GM23338 (cell line): ENCODE data around the gene ADSS1. TPM values are rescaled to one million over a fixed set of nuclear protein-coding genes. Genes with fewer than 3 reads are reported as not detected.

Experiments used
- ATAC-seq: fragments of 200-7000 bp; cut with Tn5 transposase; 3 replicates; pipeline ENCODE4 v1.9.1; 2020
- DNase-seq: peaks from one replicate; pipeline ENCODE4 v3.0.0-alpha.2; 2015; ENCODE audit warnings: low spot score
- H2AFZ ChIP-seq: fragments of 200-600 bp; sonication (generic); 2 replicates; pipeline ENCODE4 v1.8.0; 2016; ENCODE audit warnings: antibody characterized with exemption, mild to moderate bottlenecking, moderate library complexity
- H3F3A ChIP-seq: fragments of 200-600 bp; sonication (generic); replicated peaks from 2 replicates; pipeline ENCODE4 v1.8.0; 2017; ENCODE audit warnings: antibody characterized with exemption, mixed run types, low read depth
- H3K27ac ChIP-seq: fragments of 200-600 bp; sonication (generic); 2 replicates; pipeline ENCODE4 v1.6.1; 2016; ENCODE audit warnings: low read depth
- H3K27me3 ChIP-seq: fragments of 200-600 bp; sonication (generic); 2 replicates; pipeline ENCODE4 v1.8.0; 2016; ENCODE audit warnings: mild to moderate bottlenecking, mixed run types, moderate library complexity; ENCODE audit not compliant: insufficient read depth
- H3K36me3 ChIP-seq: fragments of 200-600 bp; sonication (generic); 2 replicates; pipeline ENCODE4 v1.8.0; 2016; ENCODE audit warnings: mild to moderate bottlenecking; ENCODE audit not compliant: insufficient read depth
- H3K4me1 ChIP-seq: fragments of 200-600 bp; sonication (generic); 2 replicates; pipeline ENCODE4 v1.8.0; 2016; ENCODE audit warnings: mild to moderate bottlenecking, moderate library complexity; ENCODE audit not compliant: insufficient read depth
- H3K4me2 ChIP-seq: fragments of 200-600 bp; sonication (generic); 2 replicates; pipeline ENCODE4 v1.7.1; 2017; ENCODE audit warnings: mixed run types
- H3K4me3 ChIP-seq: fragments of 200-600 bp; sonication (generic); 2 replicates; pipeline ENCODE4 v1.6.1; 2016; ENCODE audit warnings: mixed run types
- H3K79me2 ChIP-seq: fragments of 200-600 bp; sonication (generic); replicated peaks from 2 replicates; pipeline ENCODE4 v1.8.0; 2017; ENCODE audit warnings: mild to moderate bottlenecking; ENCODE audit not compliant: insufficient read depth
- H3K9me2 ChIP-seq: fragments of 200-600 bp; sonication (generic); 2 replicates; pipeline ENCODE4 v1.8.0; 2017; ENCODE audit not compliant: insufficient read depth
- H4K20me1 ChIP-seq: fragments of 200-600 bp; sonication (generic); replicated peaks from 2 replicates; pipeline ENCODE4 v1.8.0; 2017; ENCODE audit warnings: mild to moderate bottlenecking; ENCODE audit not compliant: insufficient read depth
- H3K27ac Mint-ChIP-seq: 2 replicates; pipeline ENCODE4 v1.8.0; 2020; ENCODE audit warnings: inconsistent platforms, mild to moderate bottlenecking, moderate library complexity, mixed read lengths
- H3K27me3 Mint-ChIP-seq: 3 replicates; pipeline ENCODE4 v1.8.0; 2022; ENCODE audit warnings: low read depth, mild to moderate bottlenecking, moderate library complexity, mixed read lengths, inconsistent platforms; ENCODE audit not compliant: insufficient read depth, poor library complexity
- H3K36me3 Mint-ChIP-seq: 3 replicates; pipeline ENCODE4 v1.8.0; 2021; ENCODE audit warnings: low read depth, mild to moderate bottlenecking, inconsistent platforms, moderate library complexity, mixed read lengths
- H3K4me1 Mint-ChIP-seq: 3 replicates; pipeline ENCODE4 v1.8.0; 2020; ENCODE audit warnings: mild to moderate bottlenecking, inconsistent platforms, mixed read lengths
- H3K4me3 Mint-ChIP-seq: 3 replicates; pipeline ENCODE4 v1.8.0; 2021; ENCODE audit warnings: moderate library complexity, mild to moderate bottlenecking, inconsistent platforms, mixed read lengths
- H3K9me3 Mint-ChIP-seq: 3 replicates; pipeline ENCODE4 v1.8.0; 2020; ENCODE audit warnings: moderate library complexity, mild to moderate bottlenecking, inconsistent platforms, mixed read lengths
- EZH2 ChIP-seq: fragments of 200-600 bp; sonication (generic); IDR thresholded peaks from one replicate; pipeline ENCODE4 v1.8.0; 2017; ENCODE audit warnings: antibody characterized with exemption, mild to moderate bottlenecking, low read depth; ENCODE audit not compliant: unreplicated experiment
- EZH2phosphoT487 ChIP-seq: fragments of 200-600 bp; sonication (generic); IDR thresholded peaks from one replicate; pipeline ENCODE4 v1.8.1; 2018; ENCODE audit warnings: antibody characterized with exemption; ENCODE audit not compliant: unreplicated experiment
- NANOG ChIP-seq: IDR thresholded peaks from 2 replicates; pipeline ENCODE4 v1.6.1; 2016; ENCODE audit warnings: antibody characterized with exemption, borderline replicate concordance
- POLR2AphosphoS5 ChIP-seq: IDR thresholded peaks from 2 replicates; pipeline ENCODE4 v1.6.1; 2016; ENCODE audit warnings: antibody characterized with exemption, low read depth
- ZNF331 ChIP-seq: fragments of 250-450 bp; sonication (Bioruptor Pico); IDR thresholded peaks from 2 replicates; pipeline ENCODE4 v1.5.0; 2020; ENCODE audit warnings: low read depth, mild to moderate bottlenecking, moderate library complexity
- polyA plus RNA-seq: library from polyadenylated mRNA; unstranded; fragments of >200 nt; fragmentation: Nextera tagmentation; extraction: Ambion mirVana; gene quantifications from 2 replicates; pipeline ENCODE4 v1.2.1, GENCODE V29; 2016
- total RNA-seq: library from RNA; depleted of rRNA; stranded (reverse); fragments of >200 nt; shearing (Covaris generic); gene quantifications from 2 replicates; pipeline ENCODE4 v1.2.3, GENCODE V29; 2014
- TF ChIP-seq, protein P1 (sequence below): fragments of 250-450 bp; sonication (Bioruptor Pico); IDR thresholded peaks from 2 replicates; pipeline ENCODE4 v1.5.0; 2020; ENCODE audit warnings: mild to moderate bottlenecking, moderate library complexity
- TF ChIP-seq, protein P2 (sequence below): IDR thresholded peaks from one replicate; pipeline ENCODE4 v1.6.1; 2018; ENCODE audit warnings: antibody characterized with exemption; ENCODE audit not compliant: unreplicated experiment
- TF ChIP-seq, protein P3 (sequence below), 2 experiments: fragments of 200-600 bp in 1 of 2; sonication (generic) in 1 of 2; conservative IDR thresholded peaks; 2 replicates each; pipeline versions ENCODE4 v1.5.1 to v1.6.1; 2016 to 2017; ENCODE audit warnings: antibody characterized with exemption in 2 of 2, low read depth in 2 of 2, mild to moderate bottlenecking in 2 of 2, moderate library complexity in 1 of 2

ADSS1 gene
- total and polyA plus RNA-seq, 2 experiments from 2014 or later: 9.5 to 11.6 TPM

DNA sequence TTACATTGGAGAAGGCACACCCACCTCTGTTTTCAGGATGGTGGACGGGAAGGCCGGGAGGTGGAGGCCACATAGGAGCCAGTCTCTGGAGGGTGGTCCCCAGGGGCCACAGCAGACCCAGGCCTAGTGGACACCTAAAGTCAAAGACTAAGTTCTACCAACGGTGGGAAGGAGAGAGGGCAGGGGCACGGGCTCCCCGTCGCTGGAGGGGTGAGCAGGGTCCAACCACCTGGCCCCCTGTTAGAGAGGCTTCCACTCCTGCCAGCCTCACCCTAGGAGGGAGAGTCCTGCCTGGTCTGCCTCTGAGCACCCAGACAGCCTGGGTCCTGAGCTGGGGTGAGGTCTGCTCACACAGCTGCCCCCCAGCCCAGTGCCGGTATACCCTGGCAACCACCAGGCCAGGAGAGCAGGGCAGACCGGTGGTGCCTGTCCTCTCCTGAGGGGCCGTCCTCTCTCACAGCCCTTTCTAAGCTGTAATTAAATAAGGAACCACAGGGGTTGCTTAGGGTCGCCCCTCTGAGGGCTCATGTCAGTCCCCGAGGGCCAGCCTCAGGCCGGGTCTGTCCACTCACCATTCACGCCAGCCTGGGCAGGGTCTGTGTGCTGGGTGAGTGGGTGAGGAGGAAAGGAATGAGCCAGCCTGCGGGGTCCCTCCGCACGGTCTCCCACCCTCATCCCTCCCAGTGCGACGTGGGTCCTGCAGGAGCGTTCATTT lies 32.3 kb upstream of the ADSS1 start:
- no peaks in the 10 kb centered on the region for H3K9me2 ChIP-seq
- H4K20me1 ChIP-seq: peaks cover 5% of the 10 kb centered on the region; the same call in 1 of the 2 replicates
- H2AFZ ChIP-seq: no peak overlapping the region
- H3K9me3 Mint-ChIP-seq: no peaks in the 10 kb centered on the region; the same call in 2 of the 3 replicates
- H3K4me3 Mint-ChIP-seq: peak overlapping the region; percentile 71; the same call in 1 of the 3 replicates
- no peak for ATAC-seq
- H3K27ac ChIP-seq: no peak overlapping the region
- no peak overlapping the region for H3K27ac Mint-ChIP-seq
- no peaks in the 10 kb centered on the region for H3K27me3 ChIP-seq
- peak overlapping the region; percentile 95; the same call in 1 of the 2 replicates for H3K4me2 ChIP-seq
- DNase-seq: no peak
- no peaks in the 10 kb centered on the region for H3K36me3 ChIP-seq
- H3K27me3 Mint-ChIP-seq: peaks cover 20% of the 10 kb centered on the region
- 0 out of 2 replicates have a peak, but pooled peaks cover 5% of the 10 kb centered on the region for H3F3A ChIP-seq
- peaks cover 39% of the 10 kb centered on the region for H3K4me1 ChIP-seq
- H3K36me3 Mint-ChIP-seq: peaks cover 4% of the 10 kb centered on the region; the same call in 1 of the 3 replicates
- TF ChIP-seq ZNF331 (CRISPR knock-in tag) (no peak), EZH2phosphoT487 (no peak)
- peaks cover 32% of the 10 kb centered on the region for H3K4me1 Mint-ChIP-seq
- peaks cover 46% of the 10 kb centered on the region for H3K79me2 ChIP-seq
- H3K4me3 ChIP-seq: no peak overlapping the region

DNA sequence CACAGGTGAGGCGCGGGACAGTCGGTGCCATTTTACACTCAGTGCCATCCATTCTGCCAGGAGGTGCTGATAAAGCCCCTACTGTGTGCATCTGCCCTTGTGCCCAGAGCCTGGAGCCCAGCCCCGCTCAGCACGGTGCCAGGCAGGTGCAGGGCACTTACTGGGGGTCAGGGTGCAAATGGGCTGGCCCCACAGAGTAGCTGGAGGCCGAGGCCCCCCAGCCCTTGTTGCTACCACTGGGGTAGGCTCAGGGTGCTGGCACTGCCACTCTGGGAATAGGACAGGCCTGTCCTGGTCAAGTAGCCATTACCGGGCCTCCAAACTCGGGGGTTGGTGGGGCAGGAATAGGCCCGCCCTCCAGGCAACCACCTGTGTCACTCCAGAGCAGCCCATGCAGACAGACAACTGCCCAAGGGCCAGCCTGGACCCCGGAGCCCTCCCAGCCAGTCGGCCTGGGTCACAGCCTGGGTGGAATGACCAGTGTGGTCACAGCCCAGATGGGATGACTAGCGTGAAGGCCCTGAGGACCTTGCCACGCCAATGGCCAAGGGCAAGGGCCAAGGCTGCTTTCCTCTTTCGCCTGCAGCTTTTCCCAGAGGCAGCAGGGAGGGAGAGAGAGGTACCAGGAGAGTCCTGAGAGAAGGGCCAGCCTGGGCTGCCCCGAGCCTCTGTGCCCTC lies 31.6 kb upstream of the ADSS1 start:
- peaks cover 5% of the 10 kb centered on the region; the same call in 1 of the 2 replicates for H4K20me1 ChIP-seq
- Mint-ChIP-seq H3K4me1 (peaks cover 30% of the 10 kb centered on the region), H3K27me3 (peaks cover 13% of the 10 kb centered on the region), H3K36me3 (peaks cover 4% of the 10 kb centered on the region; the same call in 1 of the 3 replicates), H3K4me3 (no peak overlapping the region), H3K27ac (no peak overlapping the region), H3K9me3 (no peaks in the 10 kb centered on the region)
- H3K79me2 ChIP-seq: peaks cover 46% of the 10 kb centered on the region
- H3K4me2 ChIP-seq: no peak overlapping the region
- ATAC-seq (no peak), DNase-seq (no peak)
- no peak overlapping the region for H2AFZ ChIP-seq
- H3F3A ChIP-seq: 0 out of 2 replicates have a peak, but pooled peaks cover 5% of the 10 kb centered on the region
- H3K36me3 ChIP-seq: no peaks in the 10 kb centered on the region
- H3K9me2 ChIP-seq: no peaks in the 10 kb centered on the region
- H3K4me3 ChIP-seq: no peak overlapping the region
- peaks cover 38% of the 10 kb centered on the region for H3K4me1 ChIP-seq
- H3K27ac ChIP-seq: no peak overlapping the region
- H3K27me3 ChIP-seq: no peaks in the 10 kb centered on the region
- no peak for TF ChIP-seq NANOG
- TF ChIP-seq EZH2phosphoT487: no peak
- TF ChIP-seq, protein P1, sequence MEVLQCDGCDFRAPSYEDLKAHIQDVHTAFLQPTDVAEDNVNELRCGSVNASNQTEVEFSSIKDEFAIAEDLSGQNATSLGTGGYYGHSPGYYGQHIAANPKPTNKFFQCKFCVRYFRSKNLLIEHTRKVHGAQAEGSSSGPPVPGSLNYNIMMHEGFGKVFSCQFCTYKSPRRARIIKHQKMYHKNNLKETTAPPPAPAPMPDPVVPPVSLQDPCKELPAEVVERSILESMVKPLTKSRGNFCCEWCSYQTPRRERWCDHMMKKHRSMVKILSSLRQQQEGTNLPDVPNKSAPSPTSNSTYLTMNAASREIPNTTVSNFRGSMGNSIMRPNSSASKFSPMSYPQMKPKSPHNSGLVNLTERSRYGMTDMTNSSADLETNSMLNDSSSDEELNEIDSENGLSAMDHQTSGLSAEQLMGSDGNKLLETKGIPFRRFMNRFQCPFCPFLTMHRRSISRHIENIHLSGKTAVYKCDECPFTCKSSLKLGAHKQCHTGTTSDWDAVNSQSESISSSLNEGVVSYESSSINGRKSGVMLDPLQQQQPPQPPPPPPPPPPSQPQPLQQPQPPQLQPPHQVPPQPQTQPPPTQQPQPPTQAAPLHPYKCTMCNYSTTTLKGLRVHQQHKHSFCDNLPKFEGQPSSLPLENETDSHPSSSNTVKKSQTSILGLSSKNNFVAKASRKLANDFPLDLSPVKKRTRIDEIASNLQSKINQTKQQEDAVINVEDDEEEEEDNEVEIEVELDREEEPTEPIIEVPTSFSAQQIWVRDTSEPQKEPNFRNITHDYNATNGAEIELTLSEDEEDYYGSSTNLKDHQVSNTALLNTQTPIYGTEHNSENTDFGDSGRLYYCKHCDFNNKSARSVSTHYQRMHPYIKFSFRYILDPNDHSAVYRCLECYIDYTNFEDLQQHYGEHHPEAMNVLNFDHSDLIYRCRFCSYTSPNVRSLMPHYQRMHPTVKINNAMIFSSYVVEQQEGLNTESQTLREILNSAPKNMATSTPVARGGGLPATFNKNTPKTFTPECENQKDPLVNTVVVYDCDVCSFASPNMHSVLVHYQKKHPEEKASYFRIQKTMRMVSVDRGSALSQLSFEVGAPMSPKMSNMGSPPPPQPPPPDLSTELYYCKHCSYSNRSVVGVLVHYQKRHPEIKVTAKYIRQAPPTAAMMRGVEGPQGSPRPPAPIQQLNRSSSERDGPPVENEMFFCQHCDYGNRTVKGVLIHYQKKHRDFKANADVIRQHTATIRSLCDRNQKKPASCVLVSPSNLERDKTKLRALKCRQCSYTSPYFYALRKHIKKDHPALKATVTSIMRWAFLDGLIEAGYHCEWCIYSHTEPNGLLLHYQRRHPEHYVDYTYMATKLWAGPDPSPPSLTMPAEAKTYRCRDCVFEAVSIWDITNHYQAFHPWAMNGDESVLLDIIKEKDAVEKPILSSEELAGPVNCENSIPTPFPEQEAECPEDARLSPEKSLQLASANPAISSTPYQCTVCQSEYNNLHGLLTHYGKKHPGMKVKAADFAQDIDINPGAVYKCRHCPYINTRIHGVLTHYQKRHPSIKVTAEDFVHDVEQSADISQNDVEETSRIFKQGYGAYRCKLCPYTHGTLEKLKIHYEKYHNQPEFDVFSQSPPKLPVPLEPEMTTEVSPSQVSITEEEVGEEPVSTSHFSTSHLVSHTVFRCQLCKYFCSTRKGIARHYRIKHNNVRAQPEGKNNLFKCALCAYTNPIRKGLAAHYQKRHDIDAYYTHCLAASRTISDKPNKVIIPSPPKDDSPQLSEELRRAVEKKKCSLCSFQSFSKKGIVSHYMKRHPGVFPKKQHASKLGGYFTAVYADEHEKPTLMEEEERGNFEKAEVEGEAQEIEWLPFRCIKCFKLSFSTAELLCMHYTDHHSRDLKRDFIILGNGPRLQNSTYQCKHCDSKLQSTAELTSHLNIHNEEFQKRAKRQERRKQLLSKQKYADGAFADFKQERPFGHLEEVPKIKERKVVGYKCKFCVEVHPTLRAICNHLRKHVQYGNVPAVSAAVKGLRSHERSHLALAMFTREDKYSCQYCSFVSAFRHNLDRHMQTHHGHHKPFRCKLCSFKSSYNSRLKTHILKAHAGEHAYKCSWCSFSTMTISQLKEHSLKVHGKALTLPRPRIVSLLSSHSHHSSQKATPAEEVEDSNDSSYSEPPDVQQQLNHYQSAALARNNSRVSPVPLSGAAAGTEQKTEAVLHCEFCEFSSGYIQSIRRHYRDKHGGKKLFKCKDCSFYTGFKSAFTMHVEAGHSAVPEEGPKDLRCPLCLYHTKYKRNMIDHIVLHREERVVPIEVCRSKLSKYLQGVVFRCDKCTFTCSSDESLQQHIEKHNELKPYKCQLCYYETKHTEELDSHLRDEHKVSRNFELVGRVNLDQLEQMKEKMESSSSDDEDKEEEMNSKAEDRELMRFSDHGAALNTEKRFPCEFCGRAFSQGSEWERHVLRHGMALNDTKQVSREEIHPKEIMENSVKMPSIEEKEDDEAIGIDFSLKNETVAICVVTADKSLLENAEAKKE (CRISPR knock-in tag): no peak
- TF ChIP-seq, protein P2, sequence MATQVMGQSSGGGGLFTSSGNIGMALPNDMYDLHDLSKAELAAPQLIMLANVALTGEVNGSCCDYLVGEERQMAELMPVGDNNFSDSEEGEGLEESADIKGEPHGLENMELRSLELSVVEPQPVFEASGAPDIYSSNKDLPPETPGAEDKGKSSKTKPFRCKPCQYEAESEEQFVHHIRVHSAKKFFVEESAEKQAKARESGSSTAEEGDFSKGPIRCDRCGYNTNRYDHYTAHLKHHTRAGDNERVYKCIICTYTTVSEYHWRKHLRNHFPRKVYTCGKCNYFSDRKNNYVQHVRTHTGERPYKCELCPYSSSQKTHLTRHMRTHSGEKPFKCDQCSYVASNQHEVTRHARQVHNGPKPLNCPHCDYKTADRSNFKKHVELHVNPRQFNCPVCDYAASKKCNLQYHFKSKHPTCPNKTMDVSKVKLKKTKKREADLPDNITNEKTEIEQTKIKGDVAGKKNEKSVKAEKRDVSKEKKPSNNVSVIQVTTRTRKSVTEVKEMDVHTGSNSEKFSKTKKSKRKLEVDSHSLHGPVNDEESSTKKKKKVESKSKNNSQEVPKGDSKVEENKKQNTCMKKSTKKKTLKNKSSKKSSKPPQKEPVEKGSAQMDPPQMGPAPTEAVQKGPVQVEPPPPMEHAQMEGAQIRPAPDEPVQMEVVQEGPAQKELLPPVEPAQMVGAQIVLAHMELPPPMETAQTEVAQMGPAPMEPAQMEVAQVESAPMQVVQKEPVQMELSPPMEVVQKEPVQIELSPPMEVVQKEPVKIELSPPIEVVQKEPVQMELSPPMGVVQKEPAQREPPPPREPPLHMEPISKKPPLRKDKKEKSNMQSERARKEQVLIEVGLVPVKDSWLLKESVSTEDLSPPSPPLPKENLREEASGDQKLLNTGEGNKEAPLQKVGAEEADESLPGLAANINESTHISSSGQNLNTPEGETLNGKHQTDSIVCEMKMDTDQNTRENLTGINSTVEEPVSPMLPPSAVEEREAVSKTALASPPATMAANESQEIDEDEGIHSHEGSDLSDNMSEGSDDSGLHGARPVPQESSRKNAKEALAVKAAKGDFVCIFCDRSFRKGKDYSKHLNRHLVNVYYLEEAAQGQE: no peak
- no peak for TF ChIP-seq POLR2AphosphoS5
- TF ChIP-seq EZH2: no peak
- TF ChIP-seq, protein P3, sequence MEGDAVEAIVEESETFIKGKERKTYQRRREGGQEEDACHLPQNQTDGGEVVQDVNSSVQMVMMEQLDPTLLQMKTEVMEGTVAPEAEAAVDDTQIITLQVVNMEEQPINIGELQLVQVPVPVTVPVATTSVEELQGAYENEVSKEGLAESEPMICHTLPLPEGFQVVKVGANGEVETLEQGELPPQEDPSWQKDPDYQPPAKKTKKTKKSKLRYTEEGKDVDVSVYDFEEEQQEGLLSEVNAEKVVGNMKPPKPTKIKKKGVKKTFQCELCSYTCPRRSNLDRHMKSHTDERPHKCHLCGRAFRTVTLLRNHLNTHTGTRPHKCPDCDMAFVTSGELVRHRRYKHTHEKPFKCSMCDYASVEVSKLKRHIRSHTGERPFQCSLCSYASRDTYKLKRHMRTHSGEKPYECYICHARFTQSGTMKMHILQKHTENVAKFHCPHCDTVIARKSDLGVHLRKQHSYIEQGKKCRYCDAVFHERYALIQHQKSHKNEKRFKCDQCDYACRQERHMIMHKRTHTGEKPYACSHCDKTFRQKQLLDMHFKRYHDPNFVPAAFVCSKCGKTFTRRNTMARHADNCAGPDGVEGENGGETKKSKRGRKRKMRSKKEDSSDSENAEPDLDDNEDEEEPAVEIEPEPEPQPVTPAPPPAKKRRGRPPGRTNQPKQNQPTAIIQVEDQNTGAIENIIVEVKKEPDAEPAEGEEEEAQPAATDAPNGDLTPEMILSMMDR (conservative IDR thresholded peaks at IDR 0.05; ENCODE audit: low read depth in 2 of 2): no peak
